ELR (cell line): ENCODE measurements around the gene PAM.
"Not testable (repeated sequence)": the region's sequence is repeated elsewhere in the genome, so short reads cannot be mapped to it uniquely, and the experiment has no call there.

Experiments used
- DNase-seq: peaks from one replicate; pipeline ENCODE4 v3.0.0-alpha.2; 2015; ENCODE audit warnings: low read depth

Gene PAM

GRCh38 chr5:103060424-103060954 lies 305.4 kb downstream of the PAM start:
- no peak for DNase-seq

DNA sequence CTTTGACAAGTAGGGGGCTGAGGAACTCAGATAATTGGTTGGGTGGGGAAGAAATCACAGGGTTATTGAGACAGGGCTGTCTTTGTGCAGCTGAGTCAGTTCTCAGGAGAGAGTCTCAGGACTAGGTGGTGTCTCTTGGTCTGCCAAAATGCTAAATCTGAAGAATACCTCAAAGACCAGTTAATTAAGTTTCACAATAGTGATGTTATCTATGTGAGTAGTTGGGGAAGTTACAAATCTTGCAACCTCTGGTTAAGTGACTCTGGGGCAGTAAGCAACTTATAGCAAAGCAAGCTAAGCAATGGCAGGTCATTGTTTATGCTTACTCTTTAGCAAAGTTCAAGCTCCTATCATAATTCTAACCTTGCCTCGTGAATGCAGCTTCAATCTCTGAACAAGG lies 311.2 kb downstream of the PAM start:
- no peak for DNase-seq

- DNase-seq: not testable (repeated sequence)
These were observed 318.4 kb downstream of the PAM start for GRCh38 chr5:103073500-103073899.

- DNase-seq: no peak
These were observed 320.3 kb downstream of the PAM start for GRCh38 chr5:103075442-103075841.
